HG02642 (cell line): ENCODE measurements around the gene TEAD4.
"Not testable (repeated sequence)": the region's sequence is repeated elsewhere in the genome, so short reads cannot be mapped to it uniquely, and the experiment has no call there.

Experiments
- ATAC-seq: cut with Tn5 transposase; IDR thresholded peaks from one replicate; pipeline ENCODE4 v1.9.1; 2021; ENCODE audit warnings: mild to moderate bottlenecking; ENCODE audit not compliant: unreplicated experiment, poor library complexity

Gene TEAD4

GRCh38 chr12:3042826-3043225, 83.6 kb downstream of the TEAD4 start:
- ATAC-seq, result no peak

DNA sequence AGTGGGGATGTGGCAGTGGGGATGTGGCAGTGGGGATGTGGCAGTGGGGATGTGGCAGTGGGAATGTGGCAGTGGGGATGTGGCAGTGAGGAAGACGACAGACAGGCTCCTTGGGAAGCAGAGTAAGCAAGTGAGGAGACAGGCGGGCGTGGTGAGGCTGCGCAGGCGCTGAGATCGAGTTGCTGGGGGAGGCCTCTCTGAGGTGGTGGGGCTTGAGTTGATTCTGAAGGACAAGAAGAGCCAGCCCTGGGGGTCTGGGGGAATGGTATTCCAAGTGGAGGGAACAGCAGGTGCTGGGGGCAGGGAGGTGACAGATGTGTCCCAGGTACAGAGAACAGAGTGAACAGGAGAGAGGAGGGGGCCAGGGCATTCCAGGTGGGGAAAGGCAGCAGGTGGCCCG, 84.2 kb downstream of the TEAD4 start:
- no peak for ATAC-seq

GRCh38 chr12:3044141-3044630, 85.0 kb downstream of the TEAD4 start:
- ATAC-seq, result no peak

GRCh38 chr12:3045494-3045893, 86.3 kb downstream of the TEAD4 start:
- no peak for ATAC-seq

DNA sequence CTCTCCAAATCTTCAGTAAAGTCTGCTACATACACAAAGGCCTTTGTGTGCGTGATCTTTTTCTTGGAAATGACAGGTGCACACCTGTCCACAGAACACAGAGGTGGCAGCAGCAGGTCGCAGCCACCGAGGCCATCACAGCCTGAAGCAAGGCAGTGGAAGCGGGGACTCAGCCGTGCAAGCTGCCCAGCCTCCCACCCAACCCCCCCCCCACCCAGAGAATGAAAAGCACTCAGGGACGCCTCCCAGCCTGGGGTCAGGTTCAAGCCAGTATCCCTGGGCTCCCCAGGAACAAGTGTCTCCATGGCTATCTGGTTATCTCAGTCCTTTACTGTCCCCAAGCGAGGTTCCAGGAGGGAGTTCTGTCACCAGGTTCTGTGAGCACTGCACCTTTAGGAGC, 86.8 kb downstream of the TEAD4 start:
- no peak for ATAC-seq

DNA sequence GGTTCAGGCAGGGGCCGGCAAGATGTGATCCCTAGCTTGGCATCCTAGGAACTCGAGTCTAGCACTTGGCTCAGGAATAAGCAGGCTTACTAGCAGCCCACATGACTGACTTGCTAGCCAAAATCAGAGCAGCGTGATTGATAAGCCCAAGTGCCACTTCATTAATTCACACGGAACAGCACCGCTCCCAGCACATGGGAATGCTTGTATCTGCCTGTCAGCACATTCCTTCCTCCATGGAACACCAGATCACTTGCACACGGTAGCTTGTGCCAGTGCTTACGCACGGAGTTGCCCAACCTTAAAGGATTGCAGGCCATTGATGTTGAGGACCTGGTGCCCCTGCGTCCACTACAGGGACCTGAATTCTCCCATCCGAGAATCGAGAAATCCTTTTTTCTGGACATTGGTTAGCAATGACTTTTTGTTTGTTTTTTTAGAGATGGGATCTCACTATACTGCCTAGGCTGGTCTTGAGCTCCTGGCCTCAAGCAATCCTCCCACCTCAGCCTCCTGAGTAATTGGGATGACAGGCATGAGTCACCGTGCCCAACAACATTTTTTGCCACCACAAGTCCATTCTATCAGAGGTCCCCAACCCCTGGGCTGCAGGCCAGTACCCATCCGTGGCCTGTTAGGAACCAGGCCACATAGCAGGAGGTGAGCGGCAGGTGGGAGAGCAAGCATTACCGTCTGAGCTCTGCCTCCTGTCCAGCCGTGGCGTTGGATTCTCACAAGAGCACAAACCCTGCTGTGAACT, 87.4 kb downstream of the TEAD4 start:
- no peak for ATAC-seq

GRCh38 chr12:3047961-3048360, 88.8 kb downstream of the TEAD4 start:
- no peak for ATAC-seq

DNA sequence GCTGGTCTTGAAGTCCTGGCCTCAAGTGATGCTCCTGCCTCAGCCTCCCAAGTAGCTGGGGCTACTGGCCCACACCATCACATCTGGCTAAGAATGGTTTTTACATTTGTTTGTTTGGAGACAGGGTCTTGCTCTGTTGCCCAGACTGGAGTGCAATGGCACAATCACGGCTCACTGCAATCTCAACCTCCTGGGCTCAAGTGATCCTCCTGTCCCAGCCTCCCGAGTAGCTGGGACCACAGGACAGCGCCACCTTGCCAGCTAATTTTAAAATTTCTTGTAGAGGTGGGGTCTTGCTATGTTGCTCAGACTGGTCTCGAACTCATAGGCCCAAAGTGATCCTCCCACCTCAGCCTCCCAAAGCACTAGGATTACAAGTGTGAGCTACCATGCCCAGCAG, 89.3 kb downstream of the TEAD4 start:
- ATAC-seq, result no peak

GRCh38 chr12:3049176-3049575, 90.0 kb downstream of the TEAD4 start:
- no peak for ATAC-seq

DNA sequence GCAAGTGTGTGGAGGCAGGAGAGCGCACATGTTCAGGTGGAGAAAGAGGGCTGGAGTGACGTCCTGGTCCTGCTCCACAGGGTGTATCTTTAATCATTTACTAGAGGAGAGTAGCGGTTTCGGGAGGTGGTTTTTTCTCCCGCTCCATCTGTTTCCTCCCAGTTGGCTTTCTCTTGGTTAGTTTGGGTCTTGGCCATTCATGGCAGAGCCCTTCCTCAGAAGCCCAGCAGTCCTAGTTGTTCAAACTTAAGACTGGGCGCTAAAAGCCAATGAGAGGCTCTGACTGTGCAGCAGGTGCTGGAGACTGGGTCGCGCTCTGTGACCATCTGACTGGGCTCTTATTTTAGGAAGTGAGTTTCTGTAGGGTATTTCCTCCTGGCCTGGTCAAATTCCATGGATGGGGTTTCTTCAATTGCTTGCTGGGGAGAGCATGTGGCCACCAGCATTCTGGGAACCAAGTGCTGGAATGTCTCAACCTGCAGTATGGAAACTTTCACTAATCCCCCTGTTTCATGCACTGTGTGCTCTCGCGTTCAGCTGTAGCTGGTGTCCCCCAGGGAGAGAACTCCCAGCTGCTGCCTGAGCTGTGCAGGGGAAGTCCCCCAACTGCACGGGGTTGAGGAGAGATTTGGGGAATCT, 90.5 kb downstream of the TEAD4 start:
- ATAC-seq, result no peak

GRCh38 chr12:3054374-3054773, 95.2 kb downstream of the TEAD4 start:
- no peak for ATAC-seq

DNA sequence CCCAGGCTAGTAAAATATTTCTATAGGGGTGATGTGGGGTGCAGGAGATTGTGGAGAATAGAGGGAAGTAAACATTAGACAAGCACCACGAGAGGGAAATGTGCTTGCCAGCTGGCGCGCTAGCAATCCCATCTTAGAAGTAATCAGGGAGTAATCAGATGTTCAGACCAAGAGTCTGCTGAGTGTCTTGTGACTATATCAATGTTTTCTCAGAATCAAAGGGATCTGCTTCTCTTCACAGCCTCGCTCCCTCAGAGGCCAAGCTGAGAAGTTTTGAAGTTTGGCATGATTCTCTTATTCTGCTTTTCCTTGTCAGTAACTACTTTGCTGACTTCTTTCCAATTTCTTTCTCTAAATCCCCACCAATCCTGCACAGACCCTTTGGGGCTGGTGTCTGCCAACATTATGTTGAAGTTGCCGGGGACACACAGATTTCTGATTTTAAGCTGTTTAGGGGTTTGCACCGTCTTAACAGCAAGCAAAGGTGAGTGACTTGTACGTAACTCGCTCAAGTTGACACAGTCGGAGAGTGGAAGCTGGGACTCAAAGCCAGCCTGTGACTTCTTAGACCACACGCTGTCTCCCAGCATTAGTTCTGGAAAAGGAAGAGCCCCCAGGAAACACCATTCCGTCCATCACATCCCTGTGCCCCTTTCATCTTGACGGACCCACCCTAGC, 96.0 kb downstream of the TEAD4 start:
- ATAC-seq, result no peak

DNA sequence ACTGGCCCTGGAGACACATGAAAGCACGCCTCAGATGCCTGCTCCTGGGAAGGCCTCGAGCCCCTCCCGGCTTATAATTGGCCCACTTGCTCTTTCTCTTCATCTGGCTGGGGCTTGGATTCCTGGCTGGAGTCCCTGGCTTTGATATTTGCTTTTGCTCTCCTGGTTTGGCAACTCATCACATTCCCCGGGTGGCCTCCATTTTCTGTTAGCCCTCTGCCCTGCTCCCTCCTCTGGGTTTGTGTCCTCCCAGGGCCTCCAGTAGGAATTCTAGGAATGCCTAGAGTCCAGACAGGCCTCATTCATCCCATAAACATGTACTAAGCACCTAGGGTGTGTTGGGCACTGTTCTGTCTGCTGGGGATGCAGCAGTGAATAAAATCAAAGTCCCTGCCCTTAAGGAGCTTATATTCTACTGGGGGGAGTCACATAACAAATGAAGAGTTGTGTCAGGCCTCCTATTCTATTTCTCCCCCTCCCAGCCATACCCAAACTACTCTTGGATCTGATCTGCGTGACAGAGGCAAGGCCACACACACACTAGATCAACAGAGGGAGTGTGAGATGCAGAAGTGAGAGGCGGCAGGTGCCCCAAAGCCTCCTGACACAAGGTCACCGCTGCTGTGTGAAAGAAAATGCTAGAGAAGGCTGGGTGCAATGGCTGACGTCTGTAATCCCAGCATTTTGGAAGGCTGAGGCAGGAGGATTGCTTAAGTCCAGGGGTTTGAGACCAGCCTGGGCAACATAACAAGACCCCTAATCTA, 96.7 kb downstream of the TEAD4 start:
- ATAC-seq, result no peak

DNA sequence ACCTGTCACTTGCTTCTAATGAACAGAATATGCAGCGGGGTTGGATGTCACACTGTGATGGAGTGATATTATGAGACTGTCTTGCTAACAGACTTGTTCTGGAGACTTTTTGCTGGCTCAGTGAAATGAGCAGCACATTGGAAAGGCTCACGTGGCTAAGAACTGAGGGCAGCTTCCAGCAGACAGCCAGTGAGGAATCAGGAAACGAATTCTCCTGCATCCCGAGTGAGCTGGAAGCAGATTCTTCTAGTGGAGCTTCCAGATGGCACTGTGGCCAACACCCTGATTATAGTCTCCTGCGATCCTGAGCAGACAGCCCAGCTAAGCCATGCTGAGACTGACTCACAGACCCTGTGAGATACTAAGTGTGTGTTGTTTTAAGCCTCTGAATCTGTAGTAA, 101.9 kb downstream of the TEAD4 start:
- no peak for ATAC-seq

DNA sequence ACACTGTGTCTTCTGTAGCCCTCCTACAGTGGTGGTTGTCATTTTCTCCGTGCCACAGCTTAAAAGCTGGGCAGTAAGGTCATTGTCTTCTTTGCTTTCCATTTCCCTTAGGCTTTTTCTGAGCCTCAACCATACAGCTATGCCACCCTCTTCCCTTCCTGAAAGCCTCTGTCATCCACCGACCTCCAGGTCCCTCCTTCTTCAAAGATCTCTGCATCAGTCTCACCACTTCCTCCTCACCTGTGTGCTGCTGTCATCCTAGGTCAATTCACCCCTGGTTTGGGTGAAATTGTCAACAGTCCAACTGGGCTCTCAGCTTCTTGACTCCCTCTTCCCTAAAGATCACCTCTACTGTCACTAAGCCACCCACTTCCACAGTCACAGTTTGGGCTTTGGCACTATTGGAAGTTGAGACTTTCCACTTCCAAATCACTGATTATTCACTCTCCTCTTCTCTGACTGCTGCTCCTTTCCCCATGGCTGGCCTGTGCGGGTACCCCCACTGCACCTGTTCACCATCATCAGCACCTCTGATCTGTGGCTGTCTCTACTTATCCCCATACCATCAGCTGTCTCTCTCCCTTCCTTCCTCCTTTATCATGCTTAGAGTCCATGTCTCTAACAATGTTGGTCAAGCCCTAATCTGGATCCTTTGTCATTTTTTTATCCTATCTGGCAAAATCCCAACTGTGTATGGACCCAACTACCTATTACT, 102.5 kb downstream of the TEAD4 start:
- no peak for ATAC-seq

- no peak for ATAC-seq
Measured at GRCh38 chr12:3065300-3065699, 106.1 kb downstream of the TEAD4 start.

DNA sequence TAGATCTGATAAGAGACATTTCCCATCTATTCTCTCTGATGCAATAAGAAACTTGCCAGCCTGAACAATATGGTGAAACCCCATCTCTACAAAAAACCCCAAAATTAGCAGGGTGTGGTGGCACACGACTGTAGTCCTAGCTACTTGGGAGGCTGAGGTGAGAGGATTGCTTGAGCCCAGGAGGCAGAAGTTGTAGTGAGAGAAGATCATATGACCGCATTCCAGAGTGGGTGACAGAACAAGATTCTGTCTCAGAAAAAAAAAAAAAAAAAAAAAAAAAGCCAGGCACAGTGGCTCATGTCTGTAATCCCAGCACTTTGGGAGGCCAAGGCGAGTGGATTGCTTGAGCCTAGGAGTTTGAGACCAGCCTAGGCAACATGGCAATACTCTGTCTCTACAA, 106.6 kb downstream of the TEAD4 start:
- not testable (repeated sequence) for ATAC-seq

DNA sequence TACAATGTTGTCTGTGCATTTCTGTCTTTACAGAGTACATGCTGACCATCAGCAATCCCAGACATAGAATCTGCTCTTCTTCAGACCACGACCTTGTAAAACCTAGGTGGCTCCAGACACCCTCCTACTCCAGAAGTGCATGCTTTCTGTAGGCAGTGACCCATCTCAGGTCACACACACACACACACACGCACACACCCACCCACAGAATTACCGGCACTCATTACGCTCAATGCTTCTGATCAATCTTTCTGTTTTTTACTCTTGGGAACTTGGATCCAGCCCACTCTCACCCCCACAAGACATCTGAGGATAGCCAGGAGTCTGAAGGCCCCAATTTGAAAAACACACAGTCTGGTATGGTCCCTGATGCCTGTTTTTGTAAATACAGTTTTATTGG, 110.5 kb downstream of the TEAD4 start:
- ATAC-seq, result no peak

DNA sequence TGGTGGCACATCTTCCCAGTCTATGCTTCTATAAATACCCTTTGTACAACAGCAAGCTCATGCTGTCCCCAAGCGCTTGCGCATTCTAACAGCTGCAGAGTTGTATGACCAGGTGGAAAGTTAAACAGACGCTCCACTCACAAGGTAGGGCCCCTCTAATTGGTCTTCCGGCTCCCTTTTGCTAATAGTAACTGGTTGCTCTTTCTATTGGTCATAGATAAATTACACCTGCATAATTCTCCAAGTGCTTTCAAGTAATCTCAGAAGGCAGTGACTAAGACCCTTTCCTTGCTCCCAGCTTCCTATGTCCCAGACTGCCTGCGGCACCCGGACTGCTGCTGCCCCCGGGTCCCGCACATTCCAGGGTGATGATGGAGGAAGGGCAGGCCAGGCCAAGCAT, 111.9 kb downstream of the TEAD4 start:
- ATAC-seq, result no peak

DNA sequence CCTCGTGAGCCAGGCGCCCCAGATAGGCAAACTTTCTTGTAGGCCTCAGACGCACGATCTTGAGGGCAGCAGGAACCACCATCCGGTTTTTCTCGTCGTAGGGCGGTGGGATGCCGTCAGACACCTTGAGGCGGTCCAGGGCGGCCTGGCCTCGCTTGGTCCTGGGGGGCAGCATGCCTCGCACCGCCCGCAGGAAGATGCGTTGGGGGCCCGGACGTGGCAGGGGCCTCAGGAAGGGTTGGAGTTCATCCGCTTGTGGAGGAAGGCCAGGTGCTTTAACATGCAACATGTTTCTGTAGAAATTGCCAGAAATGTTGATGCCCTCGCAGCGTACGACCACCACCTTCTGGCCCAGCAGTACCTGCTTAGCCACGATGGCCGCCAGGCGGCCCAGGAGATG, 112.5 kb downstream of the TEAD4 start:
- no peak for ATAC-seq
